RKO (cell line): ENCODE data around the gene NPAS3.
A peak's percentile ranks its signal among the peaks of the same experiment; 100 is the strongest.

Experiments used
- DNase-seq: peaks from one replicate; pipeline ENCODE4 v3.0.0-alpha.2; 2016; ENCODE audit warnings: low spot score

The NPAS3 gene

DNA sequence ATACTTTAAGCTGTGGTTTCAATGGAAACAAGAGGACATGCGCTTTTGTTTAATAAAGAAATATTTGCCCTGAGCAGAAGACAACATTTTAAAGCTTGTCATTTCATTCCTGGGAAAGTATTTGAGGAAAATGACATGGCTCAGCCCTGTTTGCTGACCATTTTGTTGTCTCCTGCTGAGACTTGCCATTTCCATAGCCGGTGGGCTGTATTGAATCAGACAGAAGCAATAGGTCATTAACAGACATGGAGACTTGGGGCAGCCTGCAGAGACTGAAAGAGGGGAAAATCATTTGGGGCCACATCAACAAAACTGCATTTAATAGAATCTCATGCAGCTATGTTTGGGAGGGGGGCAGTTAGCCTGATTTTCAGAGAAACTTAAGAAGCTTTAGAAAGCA lies 443.0 kb downstream of the NPAS3 start:
- no peak for DNase-seq

DNA sequence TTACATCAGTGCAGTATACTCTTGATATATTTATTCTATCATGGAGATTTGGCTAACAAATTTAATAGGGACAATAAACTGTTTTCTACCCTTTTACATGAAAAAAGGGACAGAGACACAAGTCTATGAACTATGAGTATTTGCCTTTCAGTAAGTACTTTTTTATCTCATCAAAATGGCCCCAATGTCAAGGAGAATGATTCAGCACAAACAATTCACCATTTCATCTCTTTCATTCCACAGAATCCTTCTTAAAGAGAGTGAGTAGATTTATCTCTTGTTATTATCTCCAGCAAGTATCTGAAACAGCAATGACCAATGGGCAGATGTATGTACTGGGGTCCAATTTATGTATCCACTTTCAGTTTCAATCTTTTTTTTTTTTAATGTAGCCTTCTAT lies 447.5 kb downstream of the NPAS3 start:
- DNase-seq = no peak

DNA sequence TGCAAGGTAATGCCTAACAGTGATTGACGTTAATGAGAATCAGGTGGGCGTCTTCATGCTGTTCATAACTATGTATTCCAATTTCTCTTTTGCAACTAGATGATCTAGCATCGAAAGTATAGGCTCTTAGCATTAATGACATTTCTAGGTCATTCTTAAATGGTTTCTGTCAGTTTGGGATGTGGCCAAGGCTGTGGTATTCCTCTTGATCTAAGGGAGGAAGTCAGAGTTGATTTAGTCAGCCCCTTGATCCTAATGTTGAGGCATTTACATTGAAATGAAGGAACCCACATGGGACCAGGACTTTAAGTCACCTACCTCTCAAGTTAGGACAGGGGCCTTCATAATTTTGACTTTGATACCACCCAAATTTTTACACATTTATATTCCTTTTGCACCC lies 448.1 kb downstream of the NPAS3 start:
- DNase-seq = no peak

DNA sequence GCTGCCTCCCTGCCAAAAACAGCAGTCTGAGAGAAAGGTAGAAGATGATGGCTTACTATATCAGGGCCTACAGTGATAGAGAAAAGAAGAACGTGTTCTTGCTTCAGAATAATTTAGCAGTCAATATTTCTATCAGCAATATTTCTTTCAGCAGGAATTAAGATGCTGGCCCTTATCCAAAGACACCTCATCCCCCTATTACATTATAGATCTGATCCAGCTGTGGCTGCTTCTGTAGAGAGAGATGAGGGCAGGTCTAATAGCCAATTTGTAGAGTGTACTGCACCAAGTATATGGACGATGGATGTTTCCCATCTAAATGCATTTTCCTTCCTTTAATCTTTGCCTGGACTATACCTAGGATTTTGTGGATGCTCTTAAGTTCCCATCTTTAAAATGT lies 451.7 kb downstream of the NPAS3 start:
- no peak for DNase-seq

GRCh38 chr14:33393231-33393894 lies 454.7 kb downstream of the NPAS3 start:
- DNase-seq = no peak

DNA sequence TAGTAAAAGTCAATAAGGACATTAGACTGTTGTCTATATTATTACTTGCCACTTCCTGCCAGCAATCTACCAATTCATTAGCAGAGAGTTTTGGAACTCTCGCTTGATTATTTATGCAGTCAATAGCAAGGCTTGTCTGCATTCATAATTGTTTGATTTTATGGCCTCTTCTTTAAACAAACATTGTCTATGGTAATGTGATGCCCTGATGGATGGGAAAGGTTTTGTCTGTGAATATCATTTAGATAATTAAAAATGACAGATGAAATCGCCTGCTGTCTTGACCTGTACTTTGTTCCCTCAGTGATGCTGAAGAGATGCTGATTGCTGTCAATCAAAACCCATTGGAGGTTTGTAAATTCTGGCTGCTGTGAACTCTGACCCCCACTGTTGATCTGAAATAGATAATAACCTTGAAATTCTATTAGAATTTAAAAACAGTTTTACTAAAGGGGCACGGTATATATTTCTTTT lies 455.3 kb downstream of the NPAS3 start:
- no peak for DNase-seq

DNA sequence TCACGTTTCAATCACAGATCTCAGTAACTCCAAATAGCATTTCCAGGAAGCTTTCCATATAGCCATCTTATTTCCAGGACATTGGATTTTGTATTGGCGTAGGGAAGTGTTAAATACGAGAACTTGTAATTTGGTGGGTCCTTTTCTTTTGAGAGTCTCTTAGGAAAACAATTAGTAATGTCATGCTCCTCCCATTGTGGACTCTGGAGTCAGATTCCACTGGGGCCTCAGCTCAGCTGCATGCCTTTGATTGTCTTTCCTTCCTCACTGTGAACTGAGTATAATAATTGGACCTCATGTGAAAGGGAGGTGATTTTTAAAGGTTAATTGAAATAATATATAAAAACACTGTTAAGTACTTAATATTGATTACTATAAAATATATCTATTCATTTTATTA lies 462.6 kb downstream of the NPAS3 start:
- no peak for DNase-seq

DNA sequence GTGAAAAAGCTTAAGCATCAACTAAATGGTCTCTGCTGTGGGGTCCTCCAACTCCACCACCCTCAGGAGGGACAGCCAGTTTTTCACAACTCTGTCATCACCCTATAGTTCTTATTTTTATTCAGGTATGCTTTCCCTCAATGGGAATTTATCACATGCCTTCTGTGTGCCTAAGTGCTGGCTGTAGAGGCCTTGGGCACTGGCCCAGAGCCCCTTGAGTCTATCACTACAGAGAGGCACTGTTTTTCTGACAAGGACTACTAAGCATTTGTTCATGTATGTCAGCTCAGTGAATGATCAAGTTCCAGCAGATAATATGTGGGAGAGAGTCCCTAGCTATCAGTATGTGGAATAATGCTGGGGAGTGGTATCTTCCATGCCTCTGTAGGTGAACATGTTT lies 463.9 kb downstream of the NPAS3 start:
- DNase-seq = no peak

DNA sequence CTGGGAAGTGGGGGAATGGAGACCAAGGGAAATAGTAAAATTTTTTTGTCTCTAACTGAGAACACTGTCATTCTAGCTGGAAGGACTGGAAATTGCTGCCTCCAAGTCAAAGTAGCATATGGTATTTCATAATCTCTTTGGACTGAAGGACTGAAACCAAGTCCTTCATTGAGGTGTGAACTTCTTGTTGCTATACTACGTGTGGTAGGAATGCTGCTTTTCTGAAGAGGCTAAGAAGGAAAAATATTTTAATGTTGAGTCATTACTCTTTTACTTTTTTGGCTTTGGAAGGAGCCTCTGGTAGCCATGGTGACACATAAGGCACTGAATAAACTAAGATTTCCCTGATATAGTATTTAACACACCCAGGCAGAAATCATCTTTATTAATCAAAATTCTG lies 465.4 kb downstream of the NPAS3 start:
- peak; percentile 1 for DNase-seq

DNA sequence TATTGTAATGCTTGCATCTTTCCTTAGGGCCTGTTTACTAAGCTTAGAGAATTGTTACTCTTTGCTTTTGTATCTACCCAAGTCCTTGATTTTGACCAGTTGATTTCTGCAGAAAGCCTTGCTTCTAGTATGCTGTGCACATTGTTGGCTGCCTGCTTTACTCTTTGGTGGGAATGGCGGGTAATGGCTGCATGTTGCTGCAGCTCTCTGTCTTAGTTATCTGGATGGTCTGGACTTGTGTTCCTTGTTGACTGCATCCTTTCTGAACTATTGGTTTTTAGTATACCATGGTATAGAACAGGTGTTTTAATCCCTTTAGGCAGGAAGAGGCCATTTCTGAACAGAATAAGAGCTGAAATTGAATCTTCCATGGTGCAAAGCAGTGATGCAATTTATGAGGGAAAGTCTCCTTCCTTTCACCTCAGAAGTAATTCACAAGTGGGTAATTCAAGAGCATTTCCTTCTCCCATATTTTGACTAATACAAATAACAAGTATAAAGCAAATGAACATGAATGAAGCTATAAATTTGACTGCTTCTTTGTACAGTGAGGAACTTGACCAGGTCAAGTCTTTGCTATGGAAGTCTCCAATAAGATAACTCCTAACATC lies 466.4 kb downstream of the NPAS3 start:
- no peak for DNase-seq

DNA sequence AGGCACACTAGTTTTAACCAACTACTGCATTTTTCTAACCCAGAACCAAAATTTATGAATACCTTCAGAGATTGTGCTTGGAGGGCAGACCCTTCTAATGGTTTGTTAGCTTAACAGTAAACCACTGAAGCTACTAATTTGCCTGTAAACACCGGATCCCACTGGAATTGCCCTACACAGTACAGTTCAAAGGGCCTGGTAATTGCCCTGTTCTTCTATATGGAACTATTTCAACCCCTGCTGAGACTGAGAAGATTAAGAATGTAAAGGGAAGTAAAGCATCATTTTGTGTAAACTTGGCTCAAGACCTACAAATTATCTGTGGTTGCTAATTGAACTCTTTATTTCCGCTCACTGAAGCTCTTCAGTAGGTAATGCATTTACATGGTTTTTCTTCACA lies 468.1 kb downstream of the NPAS3 start:
- DNase-seq = no peak

DNA sequence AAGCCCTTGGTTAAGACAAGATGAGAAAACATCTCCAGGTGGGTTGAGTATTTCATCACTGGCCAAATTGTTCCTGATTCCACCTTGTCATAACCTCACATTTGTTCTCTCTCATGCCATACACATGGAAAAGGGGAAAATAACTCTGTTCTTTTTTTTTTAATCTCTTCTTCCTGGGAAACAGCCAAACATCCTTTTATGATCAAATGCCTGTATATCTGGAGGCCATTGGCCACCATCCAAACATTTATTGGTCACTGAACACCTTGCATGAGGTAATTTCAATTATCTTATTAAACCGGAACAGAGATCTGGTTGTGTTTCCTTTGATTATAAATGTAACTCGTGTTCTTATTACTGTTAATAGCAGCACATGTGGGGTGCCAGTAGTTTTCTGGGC lies 469.6 kb downstream of the NPAS3 start:
- no peak for DNase-seq

- no peak for DNase-seq
These were observed 473.8 kb downstream of the NPAS3 start for GRCh38 chr14:33412450-33412849.

- no peak for DNase-seq
These were observed 474.7 kb downstream of the NPAS3 start for GRCh38 chr14:33413381-33413780.

DNA sequence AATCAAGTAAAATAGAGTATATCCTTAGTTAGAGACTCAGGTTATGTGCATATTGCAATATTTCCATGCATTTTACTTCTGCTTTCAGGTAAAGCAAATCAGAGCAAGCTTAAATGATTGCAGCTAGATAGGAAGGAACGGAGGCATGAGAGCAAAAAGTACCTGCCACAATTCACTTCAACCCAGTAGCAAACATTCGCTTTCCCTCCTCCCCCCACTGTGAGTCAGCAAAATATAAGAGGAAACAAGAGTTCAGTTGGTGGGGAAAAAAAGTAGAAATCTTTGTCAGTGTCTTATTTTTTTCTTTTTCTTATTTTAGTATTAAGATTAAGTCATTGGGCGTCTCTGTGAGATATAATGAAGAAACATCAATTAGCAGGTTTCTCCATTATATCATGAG lies 475.4 kb downstream of the NPAS3 start:
- no peak for DNase-seq

GRCh38 chr14:33420051-33420627 lies 481.5 kb downstream of the NPAS3 start:
- no peak for DNase-seq

- no peak for DNase-seq
These were observed 491.8 kb downstream of the NPAS3 start for GRCh38 chr14:33430414-33431035.

- peak; percentile 51 for DNase-seq
These were observed 493.8 kb downstream of the NPAS3 start for GRCh38 chr14:33432407-33433023.

DNA sequence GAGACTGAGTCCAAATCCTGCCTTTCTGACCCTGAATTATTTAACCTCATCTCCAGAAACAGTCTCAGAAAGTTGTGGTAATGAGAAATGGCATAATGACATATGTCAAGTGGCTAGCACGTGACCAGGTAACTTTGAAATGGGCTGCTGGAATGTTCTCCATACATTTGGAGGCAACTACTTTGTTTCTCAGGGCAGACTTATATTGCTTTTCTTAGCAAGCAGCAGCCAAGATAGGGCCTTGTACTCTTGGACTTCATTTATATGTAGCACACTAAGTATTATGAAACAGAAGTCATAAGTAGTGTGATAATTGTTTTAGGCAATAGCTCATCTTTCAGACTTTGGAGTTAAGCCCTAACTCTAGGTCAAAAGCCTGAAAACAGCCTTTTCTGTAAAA lies 494.7 kb downstream of the NPAS3 start:
- DNase-seq = no peak

DNA sequence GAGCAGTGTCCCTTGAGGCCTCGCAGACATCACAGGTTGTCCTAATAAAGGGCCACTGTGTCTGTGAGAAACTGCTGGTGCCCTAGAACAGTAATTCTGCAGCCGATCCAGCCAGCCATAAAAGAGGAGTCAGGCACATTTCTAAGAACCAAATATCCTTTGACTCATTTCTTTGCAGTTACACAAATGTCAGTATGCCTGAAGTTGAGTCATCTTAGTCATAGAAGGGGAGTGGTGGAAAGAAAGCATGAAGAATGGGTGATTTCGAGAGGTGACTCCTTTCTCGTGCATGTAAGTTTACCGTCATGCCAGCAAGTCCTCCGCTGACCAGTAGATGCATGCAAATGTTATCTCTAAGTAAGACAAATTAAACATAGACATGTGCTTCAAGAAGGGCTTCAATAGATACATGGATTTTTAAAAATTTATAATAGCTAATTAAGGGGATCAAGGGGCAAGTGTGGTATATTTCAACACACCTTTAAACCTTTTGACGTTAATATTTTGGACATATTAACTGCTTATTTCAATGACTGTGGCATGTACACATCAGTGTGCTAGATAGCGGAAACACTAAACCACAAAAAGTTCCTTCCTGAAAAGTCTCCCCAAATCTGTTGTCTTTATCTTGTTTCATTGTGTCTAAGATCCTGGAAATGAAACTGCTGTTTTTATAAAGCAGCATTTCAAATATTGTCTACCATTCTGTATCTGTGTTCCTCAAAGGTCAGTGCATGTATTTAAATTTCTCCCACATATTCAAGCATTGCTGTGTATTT lies 497.4 kb downstream of the NPAS3 start:
- peak; percentile 79 for DNase-seq

DNA sequence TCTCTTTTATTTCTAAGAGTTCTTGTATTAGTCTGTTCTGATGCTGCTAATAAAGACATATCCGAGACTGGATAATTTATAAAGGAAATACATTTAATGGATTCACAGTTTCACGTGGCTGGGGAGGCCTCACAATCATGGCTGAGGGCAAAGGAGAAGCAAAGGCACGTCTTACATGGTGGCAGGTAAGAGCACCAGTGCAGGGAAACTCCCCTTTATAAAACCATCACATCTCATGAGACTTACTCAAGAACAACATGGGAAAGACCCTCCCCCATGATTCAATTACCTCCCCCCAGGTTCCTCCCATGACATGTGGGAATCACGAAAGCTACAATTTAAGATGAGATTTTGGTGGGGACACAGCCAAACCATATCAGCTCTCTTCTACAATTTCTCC lies 503.0 kb downstream of the NPAS3 start:
- DNase-seq = no peak

- DNase-seq = no peak
These were observed 505.5 kb downstream of the NPAS3 start for GRCh38 chr14:33444136-33444535.
